IMR-90 (cell line): ENCODE measurements around the gene OR2B6. TPM values are rescaled to one million over a fixed set of nuclear protein-coding genes. Genes with fewer than 3 reads are reported as not detected.

Experiments
- ATAC-seq: fragments of 200-7000 bp; cut with Tn5 transposase; 2 replicates; pipeline ENCODE4 v1.9.1; 2020; ENCODE audit warnings: low read depth, mild to moderate bottlenecking, moderate library complexity
- BruUV-seq: library from RNA; stranded (reverse); fragments of 400-500 nt; replicated peaks from 2 replicates; lab custom pipeline; 2021; lab: Mats Ljungman, UMichigan
- CTCF ChIA-PET: fragments of 300-600 bp; formaldehyde crosslinking; extraction: SDS; loops from one replicate; lab custom pipeline; 2021; ENCODE audit warnings: antibody characterized with exemption; lab: Yijun Ruan, JAX
- POLR2A ChIA-PET: fragments of 300-600 bp; sonication (Branson Sonifier 250); formaldehyde crosslinking; loops from one replicate; lab custom pipeline; 2022; ENCODE audit warnings: antibody characterized with exemption; ENCODE audit not compliant: unreplicated experiment; lab: Charles Lee
- DNase-seq: peaks from one replicate; pipeline ENCODE4 v3.0.0; 2013
- H2AFZ ChIP-seq: replicated peaks from 2 replicates; pipeline ENCODE3; 2013; ENCODE audit warnings: low read length, mild to moderate bottlenecking; ENCODE audit not compliant: poor library complexity
- H2AK5ac ChIP-seq: 2 replicates; pipeline ENCODE4 v1.6.1; 2013; ENCODE audit warnings: low read depth, low read length, inconsistent platforms
- H2AK9ac ChIP-seq: replicated peaks from 2 replicates; pipeline ENCODE3; 2013; ENCODE audit warnings: mild to moderate bottlenecking, low read depth, low read length, moderate library complexity; ENCODE audit not compliant: poor library complexity
- H2BK120ac ChIP-seq: 2 replicates; pipeline ENCODE4 v1.6.1; 2013; ENCODE audit warnings: low read depth, low read length, inconsistent platforms
- H2BK15ac ChIP-seq: 3 replicates; pipeline ENCODE4 v1.6.1; 2013; ENCODE audit warnings: low read depth, low read length, inconsistent platforms
- H2BK20ac ChIP-seq: 2 replicates; pipeline ENCODE4 v1.6.1; 2013; ENCODE audit warnings: low read depth, mild to moderate bottlenecking, inconsistent platforms, low read length, moderate library complexity
- H2BK5ac ChIP-seq: 2 replicates; pipeline ENCODE4 v1.6.1; 2013; ENCODE audit warnings: mild to moderate bottlenecking, low read depth, low read length, inconsistent platforms; ENCODE audit not compliant: poor library complexity, severe bottlenecking
- H3K14ac ChIP-seq: replicated peaks from 2 replicates; pipeline ENCODE4 v1.6.1; 2013; ENCODE audit warnings: low read depth, low read length, inconsistent platforms
- H3K18ac ChIP-seq: 2 replicates; pipeline ENCODE4 v1.6.1; 2013; ENCODE audit warnings: low read depth, low read length, control low read depth
- H3K23ac ChIP-seq: 2 replicates; pipeline ENCODE4 v1.6.1; 2013; ENCODE audit warnings: low read depth, low read length, inconsistent platforms
- H3K27ac ChIP-seq: 2 replicates; pipeline ENCODE4 v1.5.1; 2013; ENCODE audit warnings: mild to moderate bottlenecking, control low read depth, low read length; ENCODE audit not compliant: insufficient read depth
- H3K27me3 ChIP-seq: 2 replicates; pipeline ENCODE4 v1.6.1; 2013; ENCODE audit warnings: low read length; ENCODE audit not compliant: control insufficient read depth, insufficient read depth
- H3K36me3 ChIP-seq: 2 replicates; pipeline ENCODE4 v1.6.1; 2013; ENCODE audit warnings: low read length, mixed read lengths; ENCODE audit not compliant: control insufficient read depth, insufficient read depth
- H3K4ac ChIP-seq: 2 replicates; pipeline ENCODE4 v1.6.1; 2013; ENCODE audit warnings: low read depth, low read length, inconsistent platforms
- H3K4me1 ChIP-seq: 2 replicates; pipeline ENCODE4 v1.6.1; 2013; ENCODE audit warnings: low read length, mixed read lengths; ENCODE audit not compliant: control insufficient read depth, insufficient read depth
- H3K4me2 ChIP-seq: 2 replicates; pipeline ENCODE4 v1.6.1; 2013; ENCODE audit warnings: low read depth, mild to moderate bottlenecking, control low read depth, low read length, moderate library complexity
- H3K4me3 ChIP-seq: 2 replicates; pipeline ENCODE4 v1.5.1; 2013; ENCODE audit warnings: low read depth, mild to moderate bottlenecking, control low read depth, low read length, moderate library complexity; ENCODE audit not compliant: insufficient read depth
- H3K56ac ChIP-seq: 2 replicates; pipeline ENCODE4 v1.6.1; 2013; ENCODE audit warnings: low read length, inconsistent platforms; ENCODE audit not compliant: insufficient read depth; ENCODE audit errors: extremely low read depth
- H3K79me1 ChIP-seq, 2 experiments: 2 replicates each; pipeline ENCODE4 v1.6.1; 2013; ENCODE audit warnings: low read length in 2 of 2, inconsistent platforms in 1 of 2, low read depth in 1 of 2
- H3K9ac ChIP-seq: 2 replicates; pipeline ENCODE4 v1.6.1; 2013; ENCODE audit warnings: low read depth, low read length, control low read depth
- H3K9me1 ChIP-seq: 2 replicates; pipeline ENCODE4 v1.6.1; 2013; ENCODE audit warnings: low read length, inconsistent platforms; ENCODE audit not compliant: insufficient read depth
- H3K9me3 ChIP-seq: 2 replicates; pipeline ENCODE4 v1.6.1; 2013; ENCODE audit warnings: low read length; ENCODE audit not compliant: control insufficient read depth, insufficient read depth
- H4K20me1 ChIP-seq: 2 replicates; pipeline ENCODE4 v1.6.1; 2013; ENCODE audit warnings: low read length, inconsistent platforms; ENCODE audit not compliant: insufficient read depth
- H4K5ac ChIP-seq: 2 replicates; pipeline ENCODE4 v1.6.1; 2013; ENCODE audit warnings: mild to moderate bottlenecking, low read depth, low read length, control low read depth
- H4K8ac ChIP-seq, 2 experiments: 2 replicates each; pipeline ENCODE4 v1.6.1; 2013; ENCODE audit warnings: low read depth in 2 of 2, low read length in 2 of 2, control low read depth in 1 of 2, inconsistent platforms in 1 of 2
- H4K91ac ChIP-seq: 2 replicates; pipeline ENCODE4 v1.6.1; 2013; ENCODE audit warnings: low read depth, low read length, inconsistent platforms; ENCODE audit not compliant: insufficient read depth
- BHLHE40 ChIP-seq: fragments of 150-350 bp; IDR thresholded peaks from 2 replicates; pipeline ENCODE4 v1.6.1; 2016; ENCODE audit warnings: mild to moderate bottlenecking, low read depth, low read length
- CEBPB ChIP-seq: IDR thresholded peaks from 2 replicates; pipeline ENCODE4 v1.6.1; 2012; ENCODE audit warnings: low read depth, low read length, improper control_type of control experiment
- CHD1 ChIP-seq: IDR thresholded peaks from 2 replicates; pipeline ENCODE4 v1.6.1; 2012; ENCODE audit warnings: low read depth, low read length, improper control_type of control experiment
- CTCF ChIP-seq: conservative IDR thresholded peaks from 2 replicates; pipeline ENCODE4 v1.5.1; 2012; ENCODE audit warnings: mild to moderate bottlenecking, low read depth, low read length, improper control_type of control experiment
- FOS ChIP-seq: fragments of 150-350 bp; IDR thresholded peaks from 2 replicates; pipeline ENCODE4 v1.6.1; 2016; ENCODE audit warnings: low read depth, low read length
- MAFK ChIP-seq: IDR thresholded peaks from 2 replicates; pipeline ENCODE4 v1.6.1; 2012; ENCODE audit warnings: low read depth, low read length, improper control_type of control experiment
- MAZ ChIP-seq: IDR thresholded peaks from 2 replicates; pipeline ENCODE4 v1.6.1; 2012; ENCODE audit warnings: low read depth, mild to moderate bottlenecking, low read length, improper control_type of control experiment, moderate library complexity, borderline replicate concordance
- MXI1 ChIP-seq: IDR thresholded peaks from 2 replicates; pipeline ENCODE4 v1.6.1; 2012; ENCODE audit warnings: low read depth, mild to moderate bottlenecking, low read length, moderate library complexity, borderline replicate concordance
- NFE2L2 ChIP-seq: fragments of 150-350 bp; IDR thresholded peaks from 2 replicates; pipeline ENCODE4 v1.6.1; 2016; ENCODE audit warnings: low read depth, mild to moderate bottlenecking, low read length
- POLR2A ChIP-seq: IDR thresholded peaks from 2 replicates; pipeline ENCODE4 v1.6.1; 2012; ENCODE audit warnings: mild to moderate bottlenecking, low read depth, low read length
- RAD21 ChIP-seq: IDR thresholded peaks from 2 replicates; pipeline ENCODE4 v1.6.1; 2012; ENCODE audit warnings: low read length, improper control_type of control experiment
- RCOR1 ChIP-seq: IDR thresholded peaks from 2 replicates; pipeline ENCODE4 v1.6.1; 2012; ENCODE audit warnings: mild to moderate bottlenecking, low read length, improper control_type of control experiment; ENCODE audit not compliant: insufficient replicate concordance
- RFX5 ChIP-seq: IDR thresholded peaks from 2 replicates; pipeline ENCODE4 v1.8.0; 2012; ENCODE audit warnings: low read depth, mild to moderate bottlenecking, low read length, moderate library complexity
- SMC3 ChIP-seq: fragments of 150-350 bp; IDR thresholded peaks from 2 replicates; pipeline ENCODE4 v1.6.1; 2016; ENCODE audit warnings: low read depth, mild to moderate bottlenecking, antibody characterized with exemption, low read length, moderate library complexity
- WGBS, 2 experiments: methylation state at CpG; one replicate each; pipeline versions ENCODE4 v1.1.5 to v1.1.7; 2013; ENCODE audit warnings: missing lambda C conversion rate in 2 of 2; ENCODE audit not compliant: insufficient read length in 1 of 2; ENCODE audit errors: extremely low coverage in 2 of 2; 5-methylcytosine and 5-hydroxymethylcytosine counted together
- dilution Hi-C: fragments of 300-500 bp; cut with HindIII; formaldehyde crosslinking; loops from one replicate; pipeline ENCODE4 v1.14.3; 2018; ENCODE audit warnings: low sequenced_read_pairs; ENCODE audit not compliant: unreplicated experiment
- in situ Hi-C: fragments of 300-500 bp; cut with MboI; formaldehyde crosslinking; loops from 3 replicates; pipeline ENCODE4 v1.14.3; 2019; ENCODE audit warnings: low sequenced_read_pairs, inconsistent platforms, mixed read lengths
- intact Hi-C: fragments of 100-400 bp; cut with micrococcal nuclease; formaldehyde crosslinking; loops from 2 replicates; pipeline ENCODE4 v1.10.0; 2022
- polyA plus RNA-seq, 3 experiments: library from polyadenylated mRNA; depleted of rRNA; stranded (reverse); fragments of >200 nt; gene quantifications; 2 replicates each; pipeline ENCODE4 v1.2.3, GENCODE V29; 2012; ENCODE audit warnings: low replicate concordance in 1 of 3
- total RNA-seq: library from RNA; depleted of rRNA; stranded (reverse); fragments of >200 nt; gene quantifications from 2 replicates; pipeline ENCODE4 v1.2.3, GENCODE V29; 2012
- TF ChIP-seq, protein P1 (sequence below): fragments of 150-350 bp; IDR thresholded peaks from 2 replicates; pipeline ENCODE4 v1.6.1; 2017; ENCODE audit warnings: mild to moderate bottlenecking, antibody characterized with exemption, low read length, low read depth
- TF ChIP-seq, protein P2 (sequence below): fragments of 150-350 bp; IDR thresholded peaks from 2 replicates; pipeline ENCODE4 v1.6.1; 2016; ENCODE audit warnings: low read depth, mild to moderate bottlenecking, low read length, moderate library complexity, borderline replicate concordance

The OR2B6 gene
- total and polyA plus RNA-seq, 2 of the 4 experiments (the other 2 are of a cell fraction): not detected

DNA sequence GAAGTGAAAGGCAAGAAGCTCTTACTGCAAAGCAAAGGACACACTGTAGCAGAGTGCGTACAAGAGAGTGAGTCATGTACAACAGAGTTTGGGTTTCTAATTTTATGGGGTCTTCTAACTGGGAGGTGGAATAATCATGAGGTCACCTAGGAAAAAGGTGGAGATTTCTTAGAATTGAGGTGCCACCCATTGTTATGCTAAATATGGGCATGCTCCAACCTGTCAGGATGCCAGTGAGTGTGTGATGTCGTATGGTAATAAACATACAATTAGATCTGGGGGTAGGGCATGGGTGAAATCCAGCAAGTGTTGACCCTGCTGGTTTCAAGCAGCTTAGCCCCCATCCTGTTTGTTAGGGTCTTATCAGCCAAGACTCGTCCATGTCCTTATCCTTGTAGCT lies 46.6 kb downstream of the OR2B6 start:
- Histone ChIP-seq H3K9me1 (no peaks in the 10 kb centered on the region), H3K79me1 (no peaks in the 10 kb centered on the region), H2BK15ac (no peak overlapping the region), H2BK5ac (no peak overlapping the region), H3K36me3 (no peaks in the 10 kb centered on the region), H2BK120ac (no peak overlapping the region), H2AK5ac (no peak overlapping the region), H3K9me3 (no peaks in the 10 kb centered on the region), H2BK20ac (no peak overlapping the region), H2AK9ac (no peak overlapping the region), H3K14ac (no peak overlapping the region), H3K18ac (no peak overlapping the region), H3K56ac (no peak overlapping the region), H3K4me1 (no peaks in the 10 kb centered on the region), H3K9ac (no peak overlapping the region), H4K20me1 (no peaks in the 10 kb centered on the region), H4K91ac (no peak overlapping the region), H2AFZ (no peak overlapping the region), H4K5ac (no peak overlapping the region), H3K23ac (no peak overlapping the region), H3K4me2 (no peak overlapping the region), H3K27ac (no peak overlapping the region), H3K4me3 (no peak overlapping the region), H4K8ac (no peak overlapping the region), H3K4ac (no peak overlapping the region), H3K27me3 (no peaks in the 10 kb centered on the region)
- ChIA-PET POLR2A (no interaction called here), CTCF (no interaction called here)
- DNase-seq: no peak
- TF ChIP-seq CHD1 (no peak), RCOR1 (no peak), SMC3 (no peak), CTCF (no peak), FOS (no peak), MXI1 (no peak), MAZ (no peak), RFX5 (no peak), POLR2A (no peak), RAD21 (no peak), NFE2L2 (no peak), CEBPB (no peak), BHLHE40 (no peak), MAFK (no peak)
- TF ChIP-seq, protein P1, sequence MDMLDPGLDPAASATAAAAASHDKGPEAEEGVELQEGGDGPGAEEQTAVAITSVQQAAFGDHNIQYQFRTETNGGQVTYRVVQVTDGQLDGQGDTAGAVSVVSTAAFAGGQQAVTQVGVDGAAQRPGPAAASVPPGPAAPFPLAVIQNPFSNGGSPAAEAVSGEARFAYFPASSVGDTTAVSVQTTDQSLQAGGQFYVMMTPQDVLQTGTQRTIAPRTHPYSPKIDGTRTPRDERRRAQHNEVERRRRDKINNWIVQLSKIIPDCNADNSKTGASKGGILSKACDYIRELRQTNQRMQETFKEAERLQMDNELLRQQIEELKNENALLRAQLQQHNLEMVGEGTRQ: no peak
- TF ChIP-seq, protein P2, sequence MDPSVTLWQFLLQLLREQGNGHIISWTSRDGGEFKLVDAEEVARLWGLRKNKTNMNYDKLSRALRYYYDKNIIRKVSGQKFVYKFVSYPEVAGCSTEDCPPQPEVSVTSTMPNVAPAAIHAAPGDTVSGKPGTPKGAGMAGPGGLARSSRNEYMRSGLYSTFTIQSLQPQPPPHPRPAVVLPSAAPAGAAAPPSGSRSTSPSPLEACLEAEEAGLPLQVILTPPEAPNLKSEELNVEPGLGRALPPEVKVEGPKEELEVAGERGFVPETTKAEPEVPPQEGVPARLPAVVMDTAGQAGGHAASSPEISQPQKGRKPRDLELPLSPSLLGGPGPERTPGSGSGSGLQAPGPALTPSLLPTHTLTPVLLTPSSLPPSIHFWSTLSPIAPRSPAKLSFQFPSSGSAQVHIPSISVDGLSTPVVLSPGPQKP: no peak
- WGBS, 2 experiments: 80% methylated on average over 1 of the region's 3 CpGs; no CpG with 5 or more reads in 1 of the 2 experiments
- in situ Hi-C loops (no loop called here), intact Hi-C loops (no loop called here), dilution Hi-C loops (no loop called here)
- ATAC-seq: no peak
- BruUV-seq: no TSS peak
